LoVo (cell line): Measurements from ENCODE around the gene SLC25A52.
A peak's percentile ranks its signal among the peaks of the same experiment; 100 is the strongest.
"Not testable (repeated sequence)": the region's sequence is repeated elsewhere in the genome, so short reads cannot be mapped to it uniquely, and the experiment has no call there.

Experiments used
- DNase-seq: peaks from one replicate; pipeline ENCODE4 v3.0.0-alpha.2; 2016; ENCODE audit warnings: low spot score

SLC25A52 gene

DNA sequence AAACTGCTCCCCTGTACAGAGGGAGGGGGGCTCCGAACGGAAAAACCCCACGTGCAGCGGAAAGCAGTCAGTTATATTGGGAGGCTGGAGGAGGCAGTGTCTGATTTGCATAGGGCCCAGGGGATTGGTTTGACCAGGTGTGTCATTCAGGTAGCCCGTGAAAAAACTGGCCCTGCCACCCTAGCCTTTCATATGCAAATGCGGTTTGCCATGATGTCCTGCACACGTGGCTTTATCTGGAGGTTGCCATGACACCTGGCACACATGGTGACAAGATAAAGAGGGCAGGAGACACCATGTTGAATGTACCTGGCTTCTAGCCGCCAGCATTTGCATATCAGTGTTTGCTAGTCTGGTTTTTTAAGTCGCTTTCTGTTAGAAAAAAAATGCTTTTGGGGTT lies 20.5 kb downstream of the SLC25A52 start:
- no peak for DNase-seq

DNA sequence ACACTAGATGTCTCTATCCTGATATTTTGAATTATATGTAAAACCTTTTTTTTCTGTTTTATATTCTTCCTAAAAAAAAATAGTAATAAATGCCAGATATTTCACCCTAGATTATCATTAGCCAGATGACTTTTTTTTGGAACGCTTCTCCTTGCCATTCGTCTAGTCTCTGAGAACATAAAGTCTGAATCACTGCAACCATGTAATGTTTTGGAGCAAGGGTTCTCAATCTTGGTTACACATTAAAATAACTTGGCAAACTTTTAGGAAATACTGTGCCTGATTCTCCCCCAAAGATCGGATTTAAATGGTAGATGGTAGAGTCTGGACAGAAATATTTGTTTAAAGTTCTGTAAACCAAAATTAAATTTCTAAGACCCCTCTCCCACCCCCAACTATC lies 21.0 kb downstream of the SLC25A52 start:
- DNase-seq: no peak

DNA sequence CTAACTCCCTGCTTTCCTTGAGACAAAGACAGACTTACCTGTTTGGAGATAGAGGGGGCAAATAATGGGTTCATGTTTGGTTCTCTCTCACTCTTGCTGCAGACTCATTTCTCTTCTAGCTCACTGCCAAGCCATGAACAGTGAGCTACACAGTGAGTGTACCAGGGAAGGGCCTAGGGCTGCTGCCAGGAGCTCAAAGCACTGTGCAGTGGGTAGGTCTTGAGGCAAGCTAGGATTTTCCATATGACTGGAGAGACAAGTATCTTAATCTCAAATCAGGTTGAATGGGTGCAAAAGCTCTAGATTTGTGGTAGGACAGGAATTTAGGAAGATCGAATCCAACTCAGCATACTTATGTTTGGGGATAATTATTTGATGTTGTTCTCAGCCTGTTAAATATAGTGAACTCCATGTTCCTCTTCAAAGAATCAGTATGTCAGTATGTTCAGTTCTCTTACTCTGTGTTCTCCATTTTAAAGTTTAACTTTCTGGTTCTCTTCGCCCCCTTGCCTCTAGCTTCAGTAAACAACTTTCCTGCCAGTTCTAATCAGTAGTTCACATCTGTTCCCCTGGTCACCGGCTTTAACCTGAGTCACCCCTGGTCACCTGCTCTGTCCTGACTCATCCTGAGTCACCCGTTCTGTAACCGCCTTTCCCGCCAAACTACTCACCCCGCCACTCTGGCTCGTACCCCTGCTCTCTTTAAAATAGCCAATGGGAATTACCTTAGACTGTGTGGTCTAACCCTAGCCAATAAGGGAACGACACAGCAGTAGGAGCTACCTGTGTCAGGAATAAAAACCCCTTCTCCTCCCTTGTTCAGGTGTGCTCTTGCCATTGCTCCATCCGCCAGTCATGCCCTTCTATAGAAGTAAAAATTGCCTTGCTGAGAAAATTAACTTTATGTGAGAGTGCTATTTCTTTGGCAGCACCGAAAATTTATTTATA lies 21.9 kb downstream of the SLC25A52 start:
- no peak for DNase-seq

DNA sequence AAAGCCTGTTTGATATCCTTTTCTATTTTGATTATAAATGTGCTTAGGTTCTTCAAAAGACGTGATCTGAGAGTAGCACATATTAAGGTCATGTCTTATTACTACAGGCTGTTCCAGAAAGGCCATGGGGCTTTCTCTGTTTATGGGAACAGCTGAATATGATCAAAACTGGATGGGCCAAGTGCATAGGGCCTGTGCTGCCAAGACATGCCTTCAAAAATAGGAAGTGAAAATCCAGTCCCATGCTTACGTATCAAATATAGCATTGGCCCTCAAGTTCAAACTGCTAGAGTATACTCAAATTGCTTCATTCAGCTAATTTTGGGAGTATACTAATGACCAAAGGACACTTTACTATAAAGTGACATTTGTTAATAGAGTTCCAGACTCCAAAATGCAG lies 24.1 kb downstream of the SLC25A52 start:
- no peak for DNase-seq

DNA sequence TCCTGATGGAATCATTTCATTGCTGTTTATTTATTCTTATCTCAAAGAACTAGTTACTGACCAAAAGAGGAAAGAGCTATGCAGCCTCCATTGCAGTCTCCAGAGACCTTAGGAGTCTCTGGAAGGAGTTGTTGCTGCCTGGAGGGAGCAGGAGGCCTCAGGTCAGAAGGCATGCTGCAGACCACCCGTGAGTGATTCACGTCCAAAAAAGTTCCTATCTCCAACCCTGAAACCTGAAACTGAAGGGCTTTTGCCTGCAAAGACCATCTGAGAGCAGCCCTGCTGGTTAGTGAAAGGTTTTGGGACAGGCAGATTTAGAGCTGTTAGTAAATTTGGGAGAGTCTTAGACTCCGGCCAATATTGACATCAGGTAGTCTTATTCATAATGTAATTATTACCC lies 29.1 kb downstream of the SLC25A52 start:
- DNase-seq: no peak

DNA sequence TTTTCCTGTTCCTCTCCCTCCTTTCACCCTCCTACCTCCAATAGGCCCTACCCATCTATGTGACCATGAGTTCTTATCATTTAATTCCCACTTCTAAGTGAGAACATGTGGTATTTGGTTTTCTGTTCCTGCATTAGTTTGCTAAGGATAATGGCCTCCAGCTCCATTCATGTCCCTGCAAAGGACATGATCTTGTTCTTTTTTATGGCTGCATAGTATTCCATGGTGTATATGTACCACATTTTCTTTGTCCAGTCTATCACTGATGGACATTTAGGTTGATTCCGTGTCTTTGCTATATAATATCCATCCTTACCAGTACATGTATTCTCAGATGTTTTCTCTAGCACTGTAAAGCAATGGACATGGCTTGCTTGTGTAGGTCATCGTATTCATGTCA lies 31.5 kb downstream of the SLC25A52 start:
- not testable (repeated sequence) for DNase-seq

DNA sequence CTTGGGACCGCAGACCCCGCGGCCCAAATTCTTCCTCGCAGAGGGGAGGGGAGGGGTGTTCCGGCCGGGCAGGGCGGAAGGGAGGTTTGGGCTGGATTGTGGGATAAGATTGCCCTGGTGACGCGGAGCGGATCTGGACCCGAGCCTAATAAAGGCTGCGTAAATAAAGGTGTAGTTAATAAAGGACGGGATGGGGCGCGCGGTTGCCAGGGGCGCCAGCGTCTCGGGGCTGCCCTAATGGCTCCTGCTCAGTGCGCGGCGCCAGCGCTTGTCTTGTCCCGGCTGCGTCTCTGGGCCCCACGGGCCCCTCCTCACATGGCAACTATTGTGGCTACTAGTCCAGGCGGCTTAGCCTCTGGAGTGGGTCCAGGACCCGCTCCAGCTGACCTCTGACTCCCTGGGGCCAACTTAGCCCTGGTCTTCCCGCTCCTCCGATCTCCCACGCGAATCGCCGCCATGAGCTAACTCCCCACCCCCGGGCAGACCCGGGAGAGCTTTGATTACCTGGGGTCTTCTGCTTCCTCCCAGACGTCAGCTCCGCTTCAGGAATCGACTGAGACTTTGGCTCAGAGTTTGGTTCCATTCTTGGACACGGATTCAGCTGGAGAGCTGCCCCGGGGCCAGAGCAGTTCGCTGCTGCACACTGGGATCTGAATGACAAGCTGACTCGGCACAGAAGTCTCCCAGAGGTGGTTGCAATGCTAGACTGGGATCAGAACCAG lies 36.5 kb downstream of the SLC25A52 start:
- no peak for DNase-seq

DNA sequence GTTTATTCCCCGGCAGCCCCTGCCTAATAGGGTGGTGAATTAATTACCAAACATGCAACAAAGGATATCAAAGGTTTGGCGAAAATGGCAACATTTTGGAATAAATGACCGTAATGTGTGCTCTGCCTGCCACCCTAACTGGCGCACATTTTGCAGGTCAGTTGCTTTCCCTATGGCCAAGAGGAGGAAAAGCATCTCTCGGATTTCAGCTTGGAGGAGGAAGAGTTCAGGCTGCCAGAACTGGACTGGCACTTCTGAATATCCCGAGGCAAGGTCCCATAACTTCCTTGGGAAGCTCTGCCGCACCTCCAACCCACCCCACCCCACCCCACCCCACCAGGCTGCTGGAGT lies 37.1 kb downstream of the SLC25A52 start:
- DNase-seq: no peak

DNA sequence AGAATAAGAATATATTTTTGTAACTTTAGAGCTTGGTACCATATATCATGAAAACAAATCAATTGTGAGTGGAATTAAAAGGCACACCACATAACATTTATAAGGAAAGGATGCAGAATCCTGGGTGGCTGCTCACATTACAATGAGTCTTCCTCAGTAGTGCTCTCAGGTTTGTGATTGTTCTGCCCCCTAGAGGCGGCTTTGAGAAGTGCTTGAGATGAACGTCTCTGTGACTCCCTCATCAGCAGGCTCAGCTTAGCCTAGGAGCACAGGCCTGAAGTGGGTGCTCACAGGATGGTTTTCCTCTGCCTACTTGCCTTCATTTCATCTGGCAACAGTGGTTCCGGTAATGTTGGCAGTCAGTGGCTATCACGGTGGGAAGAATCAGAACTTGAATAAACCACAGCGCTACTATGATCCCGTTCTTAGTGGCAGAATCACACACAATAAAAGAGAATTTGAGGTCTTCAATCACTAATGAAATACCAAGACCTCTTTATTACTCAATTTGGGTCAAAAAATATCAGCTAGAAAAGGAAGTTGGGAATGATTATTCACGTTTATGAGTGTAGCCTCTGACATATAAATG lies 38.2 kb downstream of the SLC25A52 start:
- DNase-seq: peak; percentile 63

DNA sequence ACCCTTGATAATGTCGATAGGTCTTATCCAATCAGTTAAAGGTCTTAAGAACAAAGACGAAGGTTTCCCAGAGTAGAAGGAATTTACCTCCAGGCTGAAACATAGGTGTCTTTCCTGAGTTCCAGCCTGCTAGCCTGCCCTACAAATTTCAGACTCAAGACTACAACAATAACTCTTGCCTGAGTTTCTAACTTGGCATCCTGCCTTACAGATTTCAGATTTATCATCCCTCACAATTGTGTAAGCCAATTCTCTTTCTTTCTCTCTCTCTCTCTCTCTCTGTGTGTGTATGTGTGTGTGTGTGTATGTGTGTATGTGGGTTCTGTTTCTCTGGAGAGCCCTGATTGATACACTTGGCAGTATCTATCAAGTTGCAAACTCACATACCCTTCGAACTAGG lies 39.1 kb downstream of the SLC25A52 start:
- DNase-seq: no peak

DNA sequence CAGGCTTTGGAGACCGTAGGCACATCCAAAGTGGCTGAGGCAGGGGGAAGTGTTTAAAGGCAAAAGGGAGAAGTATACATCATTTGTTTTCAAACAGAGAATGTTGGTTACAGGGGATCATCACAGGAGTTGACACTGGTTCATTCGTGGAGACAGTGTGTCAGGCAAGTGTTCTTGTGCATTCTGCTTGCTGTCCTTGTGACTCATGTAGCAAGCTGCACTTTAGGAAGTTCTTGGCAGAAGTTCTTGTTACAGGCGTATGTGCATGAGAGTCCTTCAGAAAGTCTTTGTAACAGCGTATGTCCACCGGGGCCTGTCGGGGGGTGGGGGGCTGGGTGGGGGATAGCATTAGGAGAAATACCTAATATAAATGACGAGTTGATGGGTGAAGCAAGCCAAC lies 39.8 kb downstream of the SLC25A52 start:
- no peak for DNase-seq

DNA sequence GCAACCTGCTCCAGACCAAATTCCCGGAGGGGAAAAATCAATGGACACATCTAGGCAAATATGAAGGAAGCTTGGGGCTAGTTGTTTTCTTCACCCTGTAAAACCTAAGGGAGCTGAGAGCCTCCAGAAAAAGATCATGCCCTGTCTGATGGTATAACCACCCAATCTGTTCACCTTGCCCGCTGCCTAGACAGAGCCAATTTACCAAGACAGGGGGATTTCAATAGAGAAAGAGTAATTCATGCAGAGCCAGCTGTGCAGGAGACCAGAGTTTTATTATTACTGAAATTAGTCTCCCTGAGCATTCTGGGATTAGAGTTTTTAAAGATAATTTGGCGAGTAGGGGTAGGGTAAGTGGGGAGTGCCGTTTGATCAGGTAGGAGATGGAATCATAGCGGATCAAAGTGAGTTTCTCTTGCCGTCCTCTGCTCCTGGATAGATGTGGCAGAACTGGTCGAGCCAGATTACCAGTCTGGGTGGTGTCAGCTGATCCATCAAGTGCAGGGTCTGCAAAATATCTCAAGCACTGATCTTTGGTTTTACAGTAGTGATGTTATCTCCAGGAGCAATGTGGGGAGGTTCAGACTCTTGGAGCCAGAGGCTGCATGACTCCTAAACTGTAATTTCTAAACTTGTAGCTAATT lies 41.2 kb downstream of the SLC25A52 start:
- DNase-seq: no peak

DNA sequence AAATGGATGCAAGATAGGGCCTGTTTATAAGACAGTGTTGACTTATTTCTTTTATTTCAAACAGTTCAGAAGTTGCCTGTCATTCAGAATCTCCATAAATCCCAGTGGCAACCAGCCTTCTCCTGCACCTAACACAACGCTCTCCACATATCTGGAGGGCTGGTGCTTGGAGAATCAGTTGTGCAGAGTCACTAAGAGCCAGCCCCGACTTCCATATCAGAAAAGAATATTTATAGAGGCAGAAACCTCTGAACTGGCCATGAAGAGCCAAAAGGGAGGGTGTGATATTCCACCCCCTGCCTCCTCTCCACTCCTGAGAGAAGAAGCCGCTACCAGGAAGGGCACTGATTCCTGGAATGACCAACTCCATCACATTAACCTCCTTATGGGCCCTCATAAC lies 42.3 kb downstream of the SLC25A52 start:
- DNase-seq: no peak

DNA sequence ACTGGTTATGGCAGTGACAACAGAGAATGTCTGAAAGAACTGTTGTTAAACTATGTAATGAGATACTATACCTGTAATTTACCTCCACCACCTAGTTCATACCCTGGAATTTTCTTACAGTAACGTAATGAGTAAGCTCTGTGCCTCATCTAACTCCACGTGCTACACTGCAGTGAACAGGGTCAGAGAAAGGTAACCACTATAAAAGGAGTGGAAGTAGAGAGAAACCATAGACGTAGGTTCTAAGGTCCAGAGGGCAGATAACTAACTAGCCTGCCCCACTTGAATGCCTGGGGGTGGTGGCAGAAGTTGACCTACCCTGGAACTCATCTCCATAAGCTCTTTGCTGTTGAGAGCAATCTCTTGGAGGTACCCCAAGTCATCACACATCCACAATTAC lies 44.3 kb downstream of the SLC25A52 start:
- no peak for DNase-seq

DNA sequence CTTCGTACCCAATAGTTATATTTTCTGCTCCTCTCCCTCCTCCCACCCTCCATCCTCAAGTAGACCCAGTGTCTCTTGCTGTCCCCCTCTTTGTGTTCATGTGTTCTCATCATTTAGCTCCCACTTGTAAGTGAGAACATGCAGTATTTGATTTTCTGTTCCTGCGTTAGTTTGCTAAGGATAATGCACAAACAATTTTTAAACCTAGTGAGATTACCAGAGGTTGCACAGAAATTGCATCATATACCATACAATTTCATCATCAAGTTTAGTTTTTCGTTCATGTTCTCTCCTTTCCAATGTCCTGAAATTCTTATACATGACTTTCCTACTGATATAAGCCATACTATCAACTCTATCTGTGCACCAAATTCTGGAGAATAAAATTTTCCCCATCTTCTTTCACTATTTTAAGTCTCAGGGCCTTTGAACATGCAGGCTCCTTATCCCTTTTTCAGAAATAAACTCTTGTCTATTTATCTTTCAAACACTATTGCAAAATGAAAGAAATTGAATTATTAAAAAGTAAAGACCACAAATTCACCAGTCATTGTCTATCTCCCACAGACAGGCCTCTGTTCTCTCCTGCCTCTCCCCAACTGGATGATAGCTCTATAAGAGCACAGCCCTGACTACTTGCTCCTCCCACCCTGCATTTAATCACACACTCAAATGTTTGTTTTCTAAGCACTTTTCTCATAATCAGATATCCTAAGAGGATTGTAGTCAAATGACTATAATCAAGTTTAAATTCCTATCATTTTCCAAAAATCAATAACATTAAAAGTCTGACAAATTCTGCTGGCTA lies 49.1 kb downstream of the SLC25A52 start:
- DNase-seq: no peak

DNA sequence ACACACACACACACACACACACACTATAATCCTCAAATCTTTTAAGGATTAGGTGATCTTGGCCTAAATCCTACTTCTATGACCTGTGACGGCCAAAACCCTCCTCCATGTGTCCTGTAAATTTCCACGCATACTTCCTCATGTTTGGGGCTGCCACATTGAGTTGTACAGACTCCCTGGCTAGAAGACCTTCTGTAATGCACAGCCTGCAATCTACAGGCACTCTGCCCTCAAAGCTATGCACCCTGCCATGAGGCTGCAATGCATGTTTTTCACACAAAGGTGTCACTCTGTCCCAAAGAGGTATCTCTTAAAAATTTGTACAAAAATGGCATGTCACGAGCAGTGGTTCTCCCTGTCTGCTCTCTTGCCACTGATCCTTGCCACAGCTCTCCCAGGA lies 49.9 kb downstream of the SLC25A52 start:
- DNase-seq: no peak
